VCaP (cell line): Measurements from ENCODE around the gene RPL26.
"Not testable (repeated sequence)": the region's sequence is repeated elsewhere in the genome, so short reads cannot be mapped to it uniquely, and the experiment has no call there.

Experiments
- H3K27ac ChIP-seq: fragments of 450-650 bp; 2 replicates; pipeline ENCODE4 v1.5.1; 2017
- TF ChIP-seq, protein P1 (sequence below): fragments of 450-650 bp; conservative IDR thresholded peaks from 2 replicates; pipeline ENCODE4 v1.5.1; 2017; ENCODE audit warnings: mild to moderate bottlenecking, moderate library complexity

Gene RPL26

DNA sequence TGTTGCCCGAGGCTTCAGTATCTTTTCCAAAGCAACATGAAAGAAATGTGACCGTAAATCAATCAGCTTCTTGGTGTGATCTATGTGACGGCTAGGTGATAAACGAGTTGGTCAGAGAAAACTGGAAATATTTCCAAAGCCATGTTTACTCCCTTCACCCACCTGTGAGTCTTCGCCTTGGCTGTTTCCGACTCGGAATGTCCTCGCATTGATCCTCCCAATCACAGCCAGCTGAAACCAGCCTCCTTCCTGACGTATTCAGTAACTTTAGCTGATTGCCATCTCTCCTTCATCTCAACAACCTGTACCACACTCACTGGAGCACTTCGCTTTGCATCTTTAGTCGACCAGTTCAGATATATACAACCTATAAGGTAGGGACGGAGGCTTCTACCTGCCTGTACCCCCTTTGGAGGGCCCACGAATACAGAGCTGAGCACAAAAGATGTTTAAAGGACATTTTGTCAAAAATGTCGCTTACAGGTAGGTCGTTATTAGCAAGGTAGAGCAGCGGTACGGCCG is 7.2 kb downstream of the RPL26 start:
- peak overlapping the region; percentile 92 for H3K27ac ChIP-seq
- TF ChIP-seq, protein P1, sequence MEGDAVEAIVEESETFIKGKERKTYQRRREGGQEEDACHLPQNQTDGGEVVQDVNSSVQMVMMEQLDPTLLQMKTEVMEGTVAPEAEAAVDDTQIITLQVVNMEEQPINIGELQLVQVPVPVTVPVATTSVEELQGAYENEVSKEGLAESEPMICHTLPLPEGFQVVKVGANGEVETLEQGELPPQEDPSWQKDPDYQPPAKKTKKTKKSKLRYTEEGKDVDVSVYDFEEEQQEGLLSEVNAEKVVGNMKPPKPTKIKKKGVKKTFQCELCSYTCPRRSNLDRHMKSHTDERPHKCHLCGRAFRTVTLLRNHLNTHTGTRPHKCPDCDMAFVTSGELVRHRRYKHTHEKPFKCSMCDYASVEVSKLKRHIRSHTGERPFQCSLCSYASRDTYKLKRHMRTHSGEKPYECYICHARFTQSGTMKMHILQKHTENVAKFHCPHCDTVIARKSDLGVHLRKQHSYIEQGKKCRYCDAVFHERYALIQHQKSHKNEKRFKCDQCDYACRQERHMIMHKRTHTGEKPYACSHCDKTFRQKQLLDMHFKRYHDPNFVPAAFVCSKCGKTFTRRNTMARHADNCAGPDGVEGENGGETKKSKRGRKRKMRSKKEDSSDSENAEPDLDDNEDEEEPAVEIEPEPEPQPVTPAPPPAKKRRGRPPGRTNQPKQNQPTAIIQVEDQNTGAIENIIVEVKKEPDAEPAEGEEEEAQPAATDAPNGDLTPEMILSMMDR = no peak

DNA sequence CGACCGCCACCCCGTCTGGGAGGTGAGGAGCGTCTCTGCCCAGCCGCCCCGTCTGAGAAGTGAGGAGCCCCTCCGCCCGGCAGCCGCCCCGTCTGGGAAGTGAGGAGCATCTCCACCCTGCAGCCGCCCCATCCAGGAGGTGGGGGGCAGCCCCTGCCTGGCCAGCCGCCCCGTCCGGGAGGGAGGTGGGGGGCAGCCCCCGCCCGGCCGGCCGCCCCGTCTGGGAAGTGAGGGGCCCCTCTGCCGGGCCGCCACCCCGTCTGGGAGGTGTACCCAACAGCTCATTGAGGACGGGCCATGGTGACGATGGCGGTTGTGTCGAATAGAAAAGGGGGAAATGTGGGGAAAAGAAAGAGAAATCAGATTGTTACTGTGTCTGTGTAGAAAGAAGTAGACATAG is 9.1 kb downstream of the RPL26 start:
- not testable (repeated sequence) for H3K27ac ChIP-seq

DNA sequence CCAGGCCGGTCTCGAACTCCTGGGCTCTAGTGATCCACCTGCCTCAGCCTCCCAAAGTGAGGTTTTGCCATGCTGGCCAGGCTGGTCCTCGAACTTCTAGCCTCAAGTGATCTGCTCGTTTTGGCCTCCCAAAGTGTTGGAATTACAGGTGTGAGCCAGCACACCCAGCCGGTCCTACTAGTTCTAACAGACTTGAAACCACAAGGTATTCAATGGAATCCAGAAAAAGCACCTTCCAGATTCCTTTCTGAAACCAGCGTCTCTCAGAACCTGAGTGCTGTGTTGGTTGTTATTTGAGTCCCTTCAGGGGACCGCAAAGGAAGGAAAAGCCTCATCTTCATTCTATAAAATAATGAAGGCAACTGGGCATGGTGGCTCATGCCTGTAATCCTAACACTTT is 10.6 kb downstream of the RPL26 start:
- TF ChIP-seq, protein P1 = no peak
- H3K27ac ChIP-seq = no peak overlapping the region

DNA sequence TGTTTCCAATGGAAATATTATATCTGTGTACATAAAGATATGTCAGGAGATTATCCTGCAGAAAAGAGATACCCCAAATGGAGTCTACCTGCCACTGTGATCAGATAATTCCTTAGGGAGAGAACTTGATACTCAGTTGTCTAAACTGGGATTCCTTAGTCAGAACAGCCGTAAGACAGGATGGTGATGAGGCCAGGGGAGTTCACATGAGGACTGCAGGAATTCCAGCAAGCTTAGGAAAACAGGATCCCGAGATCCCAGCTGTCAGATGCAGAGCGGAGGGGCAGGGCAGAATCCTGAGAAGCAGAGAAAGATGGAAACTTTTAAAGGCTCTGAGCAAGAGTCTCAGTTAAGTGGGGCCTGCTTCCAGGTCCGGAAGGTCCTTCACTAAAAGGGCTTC is 11.2 kb downstream of the RPL26 start:
- H3K27ac ChIP-seq = no peak overlapping the region
- TF ChIP-seq, protein P1 = no peak

DNA sequence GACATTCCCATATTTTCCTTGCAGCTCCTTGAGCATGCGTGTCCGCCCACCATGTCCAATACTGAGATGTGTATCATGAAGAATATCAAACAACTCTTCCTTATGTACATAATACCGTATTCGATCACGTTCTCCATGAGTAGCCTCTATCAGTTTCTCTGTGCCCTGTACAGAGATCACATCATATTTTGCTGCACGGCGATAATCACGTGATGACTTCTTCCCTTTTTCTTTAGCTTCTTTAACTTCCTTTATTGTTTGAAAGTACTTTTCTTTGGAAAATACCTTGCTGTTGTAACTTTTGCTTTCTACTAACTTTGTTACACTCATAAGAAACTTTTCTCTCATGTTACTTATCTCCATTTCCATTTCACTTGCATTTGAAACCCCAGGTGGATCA is 13.0 kb downstream of the RPL26 start:
- H3K27ac ChIP-seq = no peak overlapping the region
- TF ChIP-seq, protein P1 = no peak

DNA sequence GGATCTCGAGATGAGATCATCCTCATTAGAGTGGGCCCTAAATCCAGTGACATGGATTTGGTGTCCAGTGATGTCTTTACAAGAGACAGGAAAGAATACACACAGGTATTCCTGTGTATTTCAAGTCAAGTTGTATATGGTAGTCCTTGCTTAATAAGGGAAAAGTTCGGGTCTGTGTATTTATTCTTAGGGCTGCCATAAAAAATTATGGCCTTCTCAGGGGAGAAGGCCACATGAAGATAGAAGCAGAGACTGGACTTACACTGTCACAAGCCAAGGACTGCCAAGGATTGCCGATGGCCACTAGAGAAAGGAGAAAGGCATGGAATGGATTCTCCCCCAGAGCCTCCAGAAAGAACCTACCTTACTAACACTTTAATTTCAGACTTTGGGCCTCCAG is 14.8 kb downstream of the RPL26 start:
- TF ChIP-seq, protein P1 = no peak
- H3K27ac ChIP-seq = no peak overlapping the region

DNA sequence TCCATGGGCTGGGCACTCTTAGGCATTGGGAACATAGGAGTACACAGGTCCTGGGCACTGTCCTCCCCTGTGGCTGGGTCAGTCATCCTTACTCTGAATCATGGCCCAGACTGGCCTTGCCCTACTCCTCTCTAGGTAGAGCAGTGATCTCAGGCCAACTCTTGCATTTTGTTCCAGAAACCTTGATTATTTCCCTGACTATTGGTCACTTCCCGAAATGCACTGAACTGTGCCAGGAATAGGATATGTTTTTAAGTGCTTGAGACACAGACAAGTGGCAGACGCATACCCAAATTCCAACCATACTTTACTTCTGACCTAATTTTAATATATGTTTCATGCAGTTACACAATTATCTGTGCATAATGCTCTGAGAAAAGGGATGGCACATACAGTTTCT is 16.8 kb downstream of the RPL26 start:
- TF ChIP-seq, protein P1 = no peak
- no peak overlapping the region for H3K27ac ChIP-seq

DNA sequence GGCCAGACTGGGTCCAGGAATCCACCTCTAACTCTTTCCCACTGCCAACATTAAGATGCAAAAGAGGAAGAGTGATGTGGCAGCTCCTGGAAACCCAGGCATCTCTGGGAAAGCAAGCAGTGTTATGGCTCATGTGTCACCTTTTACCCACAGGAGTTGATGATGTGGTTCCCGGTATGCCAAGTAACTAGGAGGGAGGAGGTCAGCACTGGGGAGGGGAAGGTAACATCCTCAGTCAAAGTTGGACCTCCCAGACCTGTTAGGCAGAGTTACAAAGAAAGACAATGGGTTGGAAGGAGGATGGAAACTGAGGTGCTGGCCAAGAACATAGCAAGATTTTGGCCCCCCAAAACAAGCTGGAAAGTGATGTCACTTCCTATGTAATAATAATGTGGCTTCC is 17.9 kb downstream of the RPL26 start:
- TF ChIP-seq, protein P1 = no peak
- H3K27ac ChIP-seq = no peak overlapping the region
